ENCODE measurements around the gene IL34. TPM values are rescaled to one million over a fixed set of nuclear protein-coding genes. Genes with fewer than 3 reads are reported as not detected.
A peak's percentile ranks its signal among the peaks of the same experiment; 100 is the strongest.

IL34 gene
- total and polyA plus RNA-seq, 2 of the 8 experiments (the other 6 are each of a cell fraction or from before 2014, with no cell fraction given) = 4.6 to 5.6 TPM

GRCh38 chr16:70648606-70649005 lies 2.2 kb downstream of the IL34 start:
- H4K8ac ChIP-seq (ENCODE audit: extremely low read depth, insufficient read depth, low read length) = no peak overlapping the region
- no peaks in the 10 kb centered on the region for H3K79me2 ChIP-seq (ENCODE audit: control insufficient read depth in 1 of 2, insufficient read depth in 2 of 2, low read length in 2 of 2)
- H4K5ac ChIP-seq (ENCODE audit: insufficient read length, low read depth, low read length) = no peak overlapping the region
- CTCF ChIA-PET (ENCODE audit: partially characterized antibody) = interaction anchor here (0.6 to 1.7 kb wide), 5 partner anchors 38 to 396 kb away, joined by 3 to 5 read pairs (median 3); no protein-coding TSS in a partner anchor
- 0 out of 2 replicates have a peak overlapping the region, but pooled peaks have one; percentile 17 for H2BK12ac ChIP-seq (ENCODE audit: low read depth, low read length)
- H2BK5ac ChIP-seq (ENCODE audit: low read depth, low read length) = no peak overlapping the region
- POLR2A ChIA-PET (ENCODE audit: partially characterized antibody) = interaction anchor here (0.6 to 1.3 kb wide), 4 partner anchors 8 to 38 kb away, joined by 3 to 4 read pairs (median 3); no protein-coding TSS in a partner anchor
- H4K20me1 ChIP-seq (replicated peaks in 1 of 2; ENCODE audit: control insufficient read depth in 1 of 2, insufficient read depth in 2 of 2, low read length in 2 of 2) = no peaks in the 10 kb centered on the region
- no peak overlapping the region for H3K27ac ChIP-seq (ENCODE audit: low read depth, low read length)
- peaks cover 0 to 3% (median 0%) of the 10 kb centered on the region in 4 experiments; a peak in 1 of 7 replicates for H3K4me1 ChIP-seq (replicated peaks in 1 of 4; ENCODE audit: control insufficient read depth in 3 of 4, insufficient read depth in 4 of 4, low read length in 3 of 4)
- H2AFZ ChIP-seq (ENCODE audit: low read length) = no peak overlapping the region
- H3K18ac ChIP-seq (ENCODE audit: extremely low read depth, low read length) = no peak overlapping the region
- no peaks in the 10 kb centered on the region for H3K27me3 ChIP-seq (replicated peaks in 1 of 4; ENCODE audit: control insufficient read depth in 3 of 4, extremely low read depth in 1 of 4, insufficient read depth in 3 of 4, low read length in 3 of 4)
- H3K23me2 ChIP-seq (ENCODE audit: low read depth, low read length) = no peaks in the 10 kb centered on the region; the same call in 1 of the 2 replicates
- H3K79me1 ChIP-seq (ENCODE audit: low read depth, low read length) = no peaks in the 10 kb centered on the region
- no peak for DNase-seq (ENCODE audit: low read depth in 1 of 2, low spot score in 2 of 2)
- no peak overlapping the region for H2BK20ac ChIP-seq (ENCODE audit: low read length)
- no peak overlapping the region for H3K23ac ChIP-seq (ENCODE audit: insufficient read length)
- H3K4me3 ChIP-seq (ENCODE audit: extremely low read depth in 1 of 4, insufficient read depth in 2 of 4, low read depth in 3 of 4, low read length in 4 of 4) = no peak overlapping the region
- 93% methylated on average over 6 of the region's 6 CpGs; no CpG with 5 or more reads in 1 of the 2 experiments for WGBS, 2 experiments (ENCODE audit: extremely low coverage in 1 of 2, insufficient coverage in 1 of 2, insufficient read length in 1 of 2, insufficient replicate concordance in 2 of 2, low coverage in 1 of 2, low lambda C conversion rate in 2 of 2, missing lambda C conversion rate in 1 of 2)
- no peak for FAIRE-seq
- H3K4ac ChIP-seq (replicated peaks; ENCODE audit: insufficient read length, low read depth, low read length) = no peak overlapping the region
- H3K9me3 ChIP-seq (ENCODE audit: insufficient read depth in 2 of 2, low read depth in 1 of 2, low read length in 1 of 2) = no peaks in the 10 kb centered on the region; a peak in 1 of 4 replicates
- H3K4me2 ChIP-seq (ENCODE audit: insufficient read depth in 1 of 2, low read depth in 2 of 2, low read length in 2 of 2) = no peak overlapping the region
- no peak overlapping the region for H2BK15ac ChIP-seq (ENCODE audit: low read length)
- H3K56ac ChIP-seq (replicated peaks; ENCODE audit: insufficient read length, low read depth, low read length) = no peak overlapping the region
- H2BK120ac ChIP-seq (replicated peaks; ENCODE audit: low read depth, low read length) = no peak overlapping the region
- no peaks in the 10 kb centered on the region for H3K36me3 ChIP-seq (ENCODE audit: control insufficient read depth in 2 of 4, insufficient read depth in 4 of 4, low read length in 3 of 4)
- no peak overlapping the region for H2AK5ac ChIP-seq (ENCODE audit: low read depth, low read length)
- no peak overlapping the region for H3K14ac ChIP-seq (ENCODE audit: insufficient read length)
- no peak overlapping the region for H4K91ac ChIP-seq (replicated peaks; ENCODE audit: insufficient read length, low read length)
- H3K9ac ChIP-seq (replicated peaks in 1 of 4; ENCODE audit: extremely low read depth in 1 of 4, low read depth in 3 of 4, low read length in 3 of 4) = no peak overlapping the region
- no peak for TF ChIP-seq CBX8 (IDR thresholded peaks at IDR 0.05; ENCODE audit: borderline replicate concordance, low read depth, low read length)
- no peak for TF ChIP-seq MAX (IDR thresholded peaks at IDR 0.05)
- no peak for TF ChIP-seq CBX5 (IDR thresholded peaks at IDR 0.05; ENCODE audit: low read depth, low read length)
- no peak for TF ChIP-seq KDM1A (IDR thresholded peaks at IDR 0.05; ENCODE audit: borderline replicate concordance, low read length)

Data from H1 (cell line).